Activated CD4-positive, alpha-beta T cell treated with anti-CD3 and anti-CD28 coated beads, Interleukin-10, Interleukin-2, amounts not matched to agents 100 ng/mL and 50 ng/mL, durations not matched to agents 16 hours and 8 hours (primary cell): ENCODE results near the gene NCAPD2.

Experiments used
- DNase-seq: peaks from one replicate; pipeline ENCODE4 v3.0.0-alpha.2; 2020

Gene NCAPD2, protein sequence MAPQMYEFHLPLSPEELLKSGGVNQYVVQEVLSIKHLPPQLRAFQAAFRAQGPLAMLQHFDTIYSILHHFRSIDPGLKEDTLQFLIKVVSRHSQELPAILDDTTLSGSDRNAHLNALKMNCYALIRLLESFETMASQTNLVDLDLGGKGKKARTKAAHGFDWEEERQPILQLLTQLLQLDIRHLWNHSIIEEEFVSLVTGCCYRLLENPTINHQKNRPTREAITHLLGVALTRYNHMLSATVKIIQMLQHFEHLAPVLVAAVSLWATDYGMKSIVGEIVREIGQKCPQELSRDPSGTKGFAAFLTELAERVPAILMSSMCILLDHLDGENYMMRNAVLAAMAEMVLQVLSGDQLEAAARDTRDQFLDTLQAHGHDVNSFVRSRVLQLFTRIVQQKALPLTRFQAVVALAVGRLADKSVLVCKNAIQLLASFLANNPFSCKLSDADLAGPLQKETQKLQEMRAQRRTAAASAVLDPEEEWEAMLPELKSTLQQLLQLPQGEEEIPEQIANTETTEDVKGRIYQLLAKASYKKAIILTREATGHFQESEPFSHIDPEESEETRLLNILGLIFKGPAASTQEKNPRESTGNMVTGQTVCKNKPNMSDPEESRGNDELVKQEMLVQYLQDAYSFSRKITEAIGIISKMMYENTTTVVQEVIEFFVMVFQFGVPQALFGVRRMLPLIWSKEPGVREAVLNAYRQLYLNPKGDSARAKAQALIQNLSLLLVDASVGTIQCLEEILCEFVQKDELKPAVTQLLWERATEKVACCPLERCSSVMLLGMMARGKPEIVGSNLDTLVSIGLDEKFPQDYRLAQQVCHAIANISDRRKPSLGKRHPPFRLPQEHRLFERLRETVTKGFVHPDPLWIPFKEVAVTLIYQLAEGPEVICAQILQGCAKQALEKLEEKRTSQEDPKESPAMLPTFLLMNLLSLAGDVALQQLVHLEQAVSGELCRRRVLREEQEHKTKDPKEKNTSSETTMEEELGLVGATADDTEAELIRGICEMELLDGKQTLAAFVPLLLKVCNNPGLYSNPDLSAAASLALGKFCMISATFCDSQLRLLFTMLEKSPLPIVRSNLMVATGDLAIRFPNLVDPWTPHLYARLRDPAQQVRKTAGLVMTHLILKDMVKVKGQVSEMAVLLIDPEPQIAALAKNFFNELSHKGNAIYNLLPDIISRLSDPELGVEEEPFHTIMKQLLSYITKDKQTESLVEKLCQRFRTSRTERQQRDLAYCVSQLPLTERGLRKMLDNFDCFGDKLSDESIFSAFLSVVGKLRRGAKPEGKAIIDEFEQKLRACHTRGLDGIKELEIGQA (N-terminal part only)

DNA sequence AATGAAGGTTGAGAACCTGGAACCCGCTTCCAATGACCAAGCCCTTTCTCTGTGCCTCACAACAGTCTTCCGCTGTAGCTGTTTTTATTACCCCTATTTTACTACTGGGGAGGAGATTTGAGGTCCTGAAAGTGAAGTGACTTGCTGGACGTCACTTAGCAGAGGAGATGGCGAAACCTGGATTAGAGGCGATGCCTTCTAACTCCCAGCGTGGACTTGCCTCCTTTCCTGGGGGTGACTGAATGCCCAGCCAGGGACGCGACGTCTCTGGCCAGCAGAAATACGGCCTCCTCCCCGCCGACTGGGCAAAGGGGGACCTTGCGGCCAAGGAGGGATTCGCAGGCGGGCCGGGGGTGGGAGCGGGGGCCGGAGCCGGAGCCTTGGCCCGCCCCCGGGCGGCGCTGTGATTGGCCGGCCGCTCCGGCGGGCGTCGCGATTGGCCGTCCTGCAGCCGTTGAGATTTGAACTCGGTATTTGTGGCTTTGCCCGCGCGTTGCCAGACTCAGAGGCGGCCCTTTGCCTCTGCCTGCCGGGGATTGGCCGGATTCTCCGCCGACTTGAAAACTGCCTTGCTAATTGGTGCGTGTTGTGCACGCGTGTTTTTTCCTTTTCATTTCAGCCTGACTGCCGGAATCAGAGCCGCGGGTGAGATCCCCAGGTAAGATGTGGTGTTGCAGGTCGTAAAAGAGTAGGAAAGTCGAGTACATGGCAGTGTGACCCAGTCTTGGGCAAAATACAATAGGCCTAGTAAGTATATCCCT, at the start of gene NCAPD2:
TSS of gene NCAPD2 (plus strand) at position 606 of the 761 bp plus-strand sequence. CDS start 997 bp downstream, outside the sequence.
- peak; percentile 99 for DNase-seq

DNA sequence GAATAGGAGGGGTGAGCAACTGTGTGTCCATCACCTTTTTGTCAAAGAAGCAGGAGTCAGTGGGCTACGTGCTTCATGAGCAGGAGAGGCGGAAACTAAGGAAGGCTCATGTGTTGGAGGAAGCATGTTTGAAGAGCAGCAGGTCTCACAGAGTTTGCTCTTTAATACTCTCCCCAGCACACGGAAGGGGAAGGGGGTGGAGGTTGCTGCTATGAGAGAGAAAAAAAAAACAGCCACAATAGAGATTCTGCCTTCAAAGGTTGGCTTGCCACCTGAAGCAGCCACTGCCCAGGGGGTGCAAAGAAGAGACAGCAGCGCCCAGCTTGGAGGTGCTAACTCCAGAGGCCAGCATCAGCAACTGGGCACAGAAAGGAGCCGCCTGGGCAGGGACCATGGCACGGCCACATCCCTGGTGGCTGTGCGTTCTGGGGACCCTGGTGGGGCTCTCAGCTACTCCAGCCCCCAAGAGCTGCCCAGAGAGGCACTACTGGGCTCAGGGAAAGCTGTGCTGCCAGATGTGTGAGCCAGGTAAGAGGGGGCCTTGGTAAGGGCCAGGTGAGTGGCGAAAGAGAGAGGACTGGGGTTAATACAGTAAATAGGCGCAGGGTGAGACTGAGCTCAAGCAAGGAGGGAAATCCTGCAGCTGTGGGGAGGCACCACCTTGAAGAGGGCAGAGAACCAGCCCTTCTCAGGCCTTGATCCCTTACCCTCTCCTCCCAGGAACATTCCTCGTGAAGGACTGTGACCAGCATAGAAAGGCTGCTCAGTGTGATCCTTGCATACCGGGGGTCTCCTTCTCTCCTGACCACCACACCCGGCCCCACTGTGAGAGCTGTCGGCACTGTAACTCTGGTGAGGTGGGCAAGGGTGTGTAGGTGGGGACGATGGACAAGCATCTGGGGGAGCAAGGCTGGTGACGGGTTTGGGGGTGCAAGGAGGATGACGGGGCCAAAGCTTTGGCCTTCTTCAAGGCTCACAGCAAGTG, 48.9 kb upstream of the NCAPD2 start, which contains the start of gene CD27:
TSS of gene CD27 (plus strand) at position 252 of the 985 bp plus-strand sequence. CDS start at position 393, 141 bp downstream.
- DNase-seq: peak; percentile 55

DNA sequence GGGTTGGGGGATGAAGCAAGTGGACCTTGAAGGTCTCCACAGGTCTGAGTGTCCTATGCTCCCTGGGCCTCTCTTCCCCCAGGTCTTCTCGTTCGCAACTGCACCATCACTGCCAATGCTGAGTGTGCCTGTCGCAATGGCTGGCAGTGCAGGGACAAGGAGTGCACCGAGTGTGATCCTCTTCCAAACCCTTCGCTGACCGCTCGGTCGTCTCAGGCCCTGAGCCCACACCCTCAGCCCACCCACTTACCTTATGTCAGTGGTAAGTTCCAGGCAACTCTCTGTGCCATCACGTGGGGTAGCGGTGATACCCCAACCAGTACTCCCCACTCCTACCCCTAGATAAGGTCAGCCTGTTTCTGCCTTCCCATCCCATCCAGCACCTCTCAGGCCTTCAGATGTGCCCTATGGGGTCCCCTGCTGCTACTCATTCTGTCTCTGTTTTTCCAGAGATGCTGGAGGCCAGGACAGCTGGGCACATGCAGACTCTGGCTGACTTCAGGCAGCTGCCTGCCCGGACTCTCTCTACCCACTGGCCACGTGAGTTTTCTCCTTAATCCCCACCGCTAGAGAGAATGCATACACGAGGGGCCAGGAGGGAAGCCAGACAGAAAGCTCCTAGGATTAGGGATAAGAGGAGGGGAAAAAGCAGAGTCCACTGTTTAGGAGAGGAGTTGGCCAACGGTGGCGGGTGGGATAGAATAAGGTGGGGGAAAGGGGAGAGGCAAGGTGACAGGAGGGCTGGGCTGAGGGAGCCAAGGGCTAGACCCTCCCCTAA, 43.6 kb upstream of the NCAPD2 start:
- no peak for DNase-seq

DNA sequence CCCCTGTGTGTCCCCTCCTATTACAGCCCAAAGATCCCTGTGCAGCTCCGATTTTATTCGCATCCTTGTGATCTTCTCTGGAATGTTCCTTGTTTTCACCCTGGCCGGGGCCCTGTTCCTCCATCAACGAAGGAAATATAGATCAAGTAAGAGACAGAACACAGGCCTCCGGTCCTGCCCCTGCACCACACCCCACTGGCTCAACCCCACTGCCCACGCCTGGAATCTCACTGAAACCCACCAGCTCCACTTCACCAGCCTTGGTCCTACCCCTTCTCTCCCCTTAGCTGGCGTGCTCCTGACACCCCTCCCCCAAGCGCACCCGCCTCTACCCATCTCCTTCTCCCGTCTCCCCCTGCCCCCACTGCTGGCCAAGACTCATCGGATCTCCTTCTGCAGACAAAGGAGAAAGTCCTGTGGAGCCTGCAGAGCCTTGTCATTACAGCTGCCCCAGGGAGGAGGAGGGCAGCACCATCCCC, 43.0 kb upstream of the NCAPD2 start:
- DNase-seq: peak; percentile 45

DNA sequence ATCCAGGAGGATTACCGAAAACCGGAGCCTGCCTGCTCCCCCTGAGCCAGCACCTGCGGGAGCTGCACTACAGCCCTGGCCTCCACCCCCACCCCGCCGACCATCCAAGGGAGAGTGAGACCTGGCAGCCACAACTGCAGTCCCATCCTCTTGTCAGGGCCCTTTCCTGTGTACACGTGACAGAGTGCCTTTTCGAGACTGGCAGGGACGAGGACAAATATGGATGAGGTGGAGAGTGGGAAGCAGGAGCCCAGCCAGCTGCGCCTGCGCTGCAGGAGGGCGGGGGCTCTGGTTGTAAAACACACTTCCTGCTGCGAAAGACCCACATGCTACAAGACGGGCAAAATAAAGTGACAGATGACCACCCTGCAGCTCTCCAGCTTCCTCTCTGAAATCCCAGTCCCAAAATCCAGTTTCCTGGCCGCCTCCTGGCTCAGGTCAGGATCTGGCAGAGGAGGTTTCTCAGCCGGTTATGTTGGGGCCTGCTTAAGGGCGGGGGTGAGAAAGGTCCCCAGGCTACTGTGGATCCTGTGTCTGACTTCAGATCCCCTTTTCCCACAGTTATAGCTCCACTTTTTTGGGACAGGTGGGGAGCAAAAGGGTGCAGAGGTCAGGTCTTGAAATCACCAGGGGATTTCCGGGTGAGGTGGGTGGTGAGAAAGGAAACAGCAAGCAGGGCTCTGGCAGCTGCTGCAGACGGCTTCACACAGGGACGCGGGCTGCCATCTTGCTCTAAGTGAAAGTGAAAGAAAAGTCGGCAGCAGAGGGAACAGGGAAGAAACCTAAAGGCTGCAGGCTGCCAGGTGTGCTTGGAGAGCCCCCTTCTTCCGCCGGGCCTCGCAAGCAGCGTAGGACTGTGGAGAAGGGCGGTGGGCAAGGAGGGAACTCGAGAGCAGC, 42.3 kb upstream of the NCAPD2 start, which contains the start of gene TAPBPL:
TSS of gene TAPBPL (plus strand) at position 695 of the 897 bp plus-strand sequence. CDS start 207 bp downstream, outside the sequence.
- DNase-seq: peak; percentile 89

DNA sequence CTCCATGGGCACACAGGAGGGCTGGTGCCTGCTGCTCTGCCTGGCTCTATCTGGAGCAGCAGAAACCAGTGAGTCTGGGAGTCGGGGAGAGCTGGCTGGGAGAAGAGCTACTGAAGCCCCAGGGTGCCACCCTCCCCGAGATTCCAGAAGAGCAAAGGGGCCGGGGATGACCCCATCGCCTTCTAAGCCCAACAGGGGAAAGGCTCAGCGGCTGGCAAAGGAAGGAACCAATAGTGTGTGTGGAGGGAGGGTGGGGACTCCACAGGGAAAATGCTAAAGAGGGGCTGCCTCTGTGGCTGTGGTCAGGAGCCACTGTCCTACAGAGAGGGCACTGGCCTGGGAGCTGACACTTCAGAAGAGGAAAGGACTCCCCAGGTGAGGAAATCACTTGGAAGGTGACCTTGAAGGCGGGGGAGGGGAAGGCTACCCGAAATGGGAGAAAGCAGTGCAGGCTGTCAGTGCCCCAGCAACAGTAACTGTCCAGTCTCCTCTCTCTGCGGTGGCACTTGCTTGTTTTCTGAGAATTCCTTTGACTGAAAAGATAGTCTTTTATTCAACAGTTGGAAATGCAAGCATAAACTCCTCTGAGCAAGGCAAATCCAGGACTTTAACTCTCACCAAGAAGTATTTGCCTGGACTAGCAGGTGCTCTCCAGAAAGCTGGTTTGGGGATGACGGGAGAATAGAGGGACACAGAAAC, 41.5 kb upstream of the NCAPD2 start:
- peak; percentile 41 for DNase-seq

DNA sequence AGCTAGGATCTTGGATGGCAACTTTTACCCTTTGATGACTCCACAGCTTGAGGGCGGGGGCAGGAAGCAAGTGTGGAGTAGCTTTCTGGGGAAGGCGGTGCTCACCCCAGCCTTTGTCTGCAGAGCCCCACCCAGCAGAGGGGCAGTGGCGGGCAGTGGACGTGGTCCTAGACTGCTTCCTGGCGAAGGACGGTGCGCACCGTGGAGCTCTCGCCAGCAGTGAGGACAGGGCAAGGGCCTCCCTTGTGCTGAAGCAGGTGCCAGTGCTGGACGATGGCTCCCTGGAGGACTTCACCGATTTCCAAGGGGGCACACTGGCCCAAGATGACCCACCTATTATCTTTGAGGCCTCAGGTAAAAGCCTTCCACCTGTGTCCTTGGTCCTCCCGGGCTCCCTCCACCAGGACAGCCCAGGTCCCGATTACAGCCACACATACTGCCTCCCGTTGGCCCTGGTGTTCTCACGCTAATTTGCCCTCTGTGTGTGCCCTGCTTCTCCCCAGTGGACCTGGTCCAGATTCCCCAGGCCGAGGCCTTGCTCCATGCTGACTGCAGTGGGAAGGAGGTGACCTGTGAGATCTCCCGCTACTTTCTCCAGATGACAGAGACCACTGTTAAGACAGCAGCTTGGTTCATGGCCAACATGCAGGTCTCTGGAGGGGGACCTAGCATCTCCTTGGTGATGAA, 40.8 kb upstream of the NCAPD2 start:
- DNase-seq: peak; percentile 72

DNA sequence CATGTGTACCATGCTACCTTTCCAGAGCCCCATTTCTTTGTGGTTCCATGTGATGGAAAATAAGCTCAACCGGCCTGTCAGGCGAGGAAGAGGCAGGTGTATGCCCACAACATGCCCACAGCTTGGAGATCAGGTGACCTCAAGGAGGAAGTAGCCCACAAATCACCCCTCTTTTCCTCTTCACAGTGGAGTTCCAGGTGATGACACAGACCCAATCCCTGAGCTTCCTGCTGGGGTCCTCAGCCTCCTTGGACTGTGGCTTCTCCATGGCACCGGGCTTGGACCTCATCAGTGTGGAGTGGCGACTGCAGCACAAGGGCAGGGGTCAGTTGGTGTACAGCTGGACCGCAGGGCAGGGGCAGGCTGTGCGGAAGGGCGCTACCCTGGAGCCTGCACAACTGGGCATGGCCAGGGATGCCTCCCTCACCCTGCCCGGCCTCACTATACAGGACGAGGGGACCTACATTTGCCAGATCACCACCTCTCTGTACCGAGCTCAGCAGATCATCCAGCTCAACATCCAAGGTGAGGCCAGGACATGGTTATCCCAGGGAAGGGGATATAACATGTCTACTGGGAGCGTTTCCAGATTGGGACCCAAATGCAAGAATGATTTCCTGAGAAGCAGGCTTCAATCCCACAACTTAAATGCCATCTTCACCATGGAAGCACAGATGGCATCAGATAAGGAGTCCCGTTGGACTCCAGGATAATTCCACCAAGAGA, 36.5 kb upstream of the NCAPD2 start:
- no peak for DNase-seq

DNA sequence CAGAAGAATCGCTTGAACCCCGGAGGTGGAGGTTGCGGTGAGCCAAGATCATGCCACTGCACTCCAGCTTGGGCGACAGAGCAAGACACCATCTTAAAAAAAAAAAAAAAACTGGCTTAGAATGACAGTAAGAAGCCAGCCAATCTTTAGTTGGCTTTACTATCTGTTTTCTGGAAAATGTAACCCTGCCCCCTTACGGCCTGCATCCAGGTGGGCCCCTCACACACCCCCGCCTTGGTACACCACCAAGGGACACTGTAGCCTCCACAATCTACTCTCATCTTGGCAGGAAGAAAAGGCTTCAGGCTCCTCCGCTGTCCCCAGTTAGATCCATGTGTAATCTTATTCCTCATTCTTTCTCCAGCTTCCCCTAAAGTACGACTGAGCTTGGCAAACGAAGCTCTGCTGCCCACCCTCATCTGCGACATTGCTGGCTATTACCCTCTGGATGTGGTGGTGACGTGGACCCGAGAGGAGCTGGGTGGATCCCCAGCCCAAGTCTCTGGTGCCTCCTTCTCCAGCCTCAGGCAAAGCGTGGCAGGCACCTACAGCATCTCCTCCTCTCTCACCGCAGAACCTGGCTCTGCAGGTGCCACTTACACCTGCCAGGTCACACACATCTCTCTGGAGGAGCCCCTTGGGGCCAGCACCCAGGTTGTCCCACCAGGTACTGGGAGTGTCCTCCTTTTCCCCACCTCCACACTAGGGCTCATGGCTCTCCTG, 35.5 kb upstream of the NCAPD2 start:
- DNase-seq: no peak

DNA sequence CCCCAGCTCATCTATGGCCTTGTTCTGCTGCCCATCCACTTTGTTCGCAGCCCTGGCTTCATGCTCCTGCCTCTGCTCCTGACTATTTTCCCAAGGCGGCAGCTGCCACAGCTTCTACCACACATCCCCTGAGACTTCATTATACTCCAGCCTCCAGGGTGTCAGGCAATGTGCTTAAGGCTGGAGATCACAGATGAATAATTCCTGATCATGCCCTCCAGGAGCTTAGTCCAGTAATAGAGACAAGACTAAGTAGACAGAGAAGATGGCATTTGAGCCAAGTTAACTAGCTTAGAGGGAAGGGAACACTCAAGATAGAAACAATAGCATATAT, 34.9 kb upstream of the NCAPD2 start:
- DNase-seq: no peak

DNA sequence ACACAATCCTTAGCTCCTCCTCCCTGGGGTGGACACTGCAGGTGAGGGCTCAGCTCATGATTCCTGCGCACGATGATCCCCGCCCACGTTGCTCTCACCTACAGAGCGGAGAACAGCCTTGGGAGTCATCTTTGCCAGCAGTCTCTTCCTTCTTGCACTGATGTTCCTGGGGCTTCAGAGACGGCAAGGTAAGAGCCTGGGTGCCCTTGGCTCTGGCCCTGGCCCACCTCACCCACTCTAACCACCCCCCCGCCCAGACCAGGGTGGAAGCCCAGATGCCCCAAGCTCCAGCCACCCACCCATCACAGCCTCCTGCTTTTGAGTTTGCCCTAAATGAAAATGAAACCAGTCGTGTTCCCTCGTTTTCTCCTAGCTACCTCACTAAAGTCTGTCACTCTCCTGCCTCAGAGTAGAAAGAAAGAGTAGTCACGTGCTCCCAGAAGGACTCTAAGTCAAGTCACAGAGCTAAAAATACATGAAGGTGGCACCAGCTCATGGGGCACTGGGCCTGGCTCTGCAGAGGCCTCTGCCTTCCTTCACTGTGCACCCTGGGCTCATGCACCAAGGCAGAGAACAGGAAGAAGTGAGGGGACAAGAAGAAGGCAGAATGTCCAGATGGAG, 33.0 kb upstream of the NCAPD2 start:
- DNase-seq: peak; percentile 70

DNA sequence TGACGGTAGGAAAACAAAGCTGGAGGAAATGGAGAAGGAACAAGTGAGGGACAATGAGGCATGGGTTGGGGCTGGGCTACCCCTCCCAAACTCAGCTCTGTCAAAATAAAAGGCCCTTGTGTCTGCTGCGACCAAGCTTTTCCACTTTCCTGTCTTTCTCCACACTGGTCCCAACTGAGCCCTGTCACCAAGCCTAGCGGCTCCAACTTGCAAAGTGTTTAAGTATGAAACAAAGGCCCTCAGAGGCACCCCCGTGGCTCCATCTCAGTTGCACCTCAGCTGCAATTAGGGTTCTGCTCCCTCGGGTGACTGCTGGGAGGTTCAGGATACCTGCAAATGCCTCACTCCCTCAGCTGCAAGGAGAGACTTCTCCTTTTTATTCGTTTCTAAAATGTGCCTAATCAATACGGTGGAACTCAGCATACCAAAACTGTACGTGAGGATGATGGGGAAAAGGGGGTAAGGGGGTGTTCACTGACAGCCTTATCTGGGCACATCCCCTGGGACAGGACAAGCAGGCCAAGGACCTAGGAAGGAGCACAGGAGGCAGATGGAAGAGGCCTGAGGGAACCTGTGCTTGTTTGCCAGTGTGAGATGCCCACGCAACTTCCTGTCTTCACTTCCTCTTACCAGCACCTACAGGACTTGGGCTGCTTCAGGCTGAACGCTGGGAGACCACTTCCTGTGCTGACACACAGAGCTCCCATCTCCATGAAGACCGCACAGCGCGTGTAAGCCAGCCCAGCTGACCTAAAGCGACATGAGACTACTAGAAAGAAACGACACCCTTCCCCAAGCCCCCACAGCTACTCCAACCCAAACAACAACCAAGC, 32.3 kb upstream of the NCAPD2 start:
- DNase-seq: peak; percentile 96

DNA sequence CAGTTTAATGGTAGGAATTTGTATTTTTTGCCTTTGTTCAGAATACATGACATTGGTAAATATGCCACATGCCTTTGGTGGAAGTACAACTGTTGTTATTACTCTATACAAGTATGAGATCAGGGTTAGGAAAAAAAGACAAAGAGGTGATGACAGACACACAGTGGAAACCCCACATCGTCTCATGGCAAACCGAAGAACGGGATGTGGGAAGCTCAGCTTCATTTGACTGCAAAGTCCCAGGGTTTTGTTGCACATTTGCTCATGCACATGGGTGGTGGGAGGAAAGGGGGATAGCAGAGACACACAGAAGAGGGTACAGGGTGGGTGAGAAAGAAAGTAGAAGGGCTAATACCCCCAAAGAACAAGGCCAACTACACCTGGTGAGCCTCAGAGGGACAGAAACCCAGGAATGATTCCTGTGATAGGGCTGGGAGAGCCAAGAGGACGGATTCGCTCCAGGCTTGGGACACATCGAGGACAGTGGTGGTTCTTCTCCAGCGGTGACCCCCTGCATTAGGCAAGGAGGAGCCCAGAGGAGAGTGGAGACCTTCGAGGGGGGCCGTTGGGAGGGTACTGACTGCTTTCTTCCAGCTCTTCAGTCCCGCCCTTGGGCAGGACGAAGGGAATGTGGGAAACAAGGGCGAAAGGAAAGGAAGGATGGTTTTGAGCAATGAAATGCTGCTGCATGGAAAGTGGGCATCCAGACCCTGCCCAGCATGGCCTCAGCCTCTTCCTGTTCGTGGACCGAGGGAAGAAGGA, 31.5 kb upstream of the NCAPD2 start:
- peak; percentile 60 for DNase-seq

DNA sequence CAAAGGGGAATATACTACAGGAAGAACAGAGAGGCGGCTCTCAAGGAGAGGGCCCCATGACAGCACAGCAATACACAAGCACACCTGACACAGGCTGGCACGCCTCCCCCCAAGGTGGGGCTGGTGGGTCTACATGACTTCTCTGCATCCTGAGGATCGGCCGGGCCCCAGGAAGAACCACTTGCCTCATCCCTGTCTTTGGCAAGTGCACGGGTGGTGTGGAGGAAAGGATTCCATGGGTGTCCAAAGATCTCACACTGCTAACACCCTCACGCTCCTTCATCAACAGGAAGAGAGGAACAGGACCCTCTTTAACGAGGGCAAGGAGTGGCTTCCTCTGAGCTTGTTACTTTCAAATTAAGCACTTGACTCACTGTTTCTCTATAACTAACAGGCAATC, 30.7 kb upstream of the NCAPD2 start:
- DNase-seq: no peak
